Gastroesophageal sphincter (tissue), 3 donors: ENCODE data around the gene TFEB.

Experiments
- EP300 ChIP-seq: sonication (generic); formaldehyde crosslinking; IDR thresholded peaks from one replicate; pipeline ENCODE4 v1.6.1; 2017; ENCODE audit warnings: antibody characterized with exemption, mild to moderate bottlenecking
- POLR2A ChIP-seq, 2 donors: fragments of 450-650 bp; IDR thresholded peaks; one replicate each; pipeline ENCODE4 v1.6.1; 2017; ENCODE audit warnings: antibody characterized with exemption in 2 of 2, mild to moderate bottlenecking in 2 of 2, moderate library complexity in 1 of 2
- POLR2AphosphoS5 ChIP-seq: sonication (generic); formaldehyde crosslinking; IDR thresholded peaks from one replicate; pipeline ENCODE4 v1.6.1; 2017; ENCODE audit warnings: antibody characterized with exemption
- TF ChIP-seq, protein P1 (sequence below), 4 experiments: fragments of 200-600 bp in 2 of 4; fragments of 450-650 bp in 2 of 4; sonication (generic) in 1 of 4; IDR thresholded peaks; one replicate each; pipeline ENCODE4 v1.5.1; 2017 to 2019; ENCODE audit warnings: antibody characterized with exemption in 4 of 4, mild to moderate bottlenecking in 2 of 4, moderate library complexity in 2 of 4

DNA sequence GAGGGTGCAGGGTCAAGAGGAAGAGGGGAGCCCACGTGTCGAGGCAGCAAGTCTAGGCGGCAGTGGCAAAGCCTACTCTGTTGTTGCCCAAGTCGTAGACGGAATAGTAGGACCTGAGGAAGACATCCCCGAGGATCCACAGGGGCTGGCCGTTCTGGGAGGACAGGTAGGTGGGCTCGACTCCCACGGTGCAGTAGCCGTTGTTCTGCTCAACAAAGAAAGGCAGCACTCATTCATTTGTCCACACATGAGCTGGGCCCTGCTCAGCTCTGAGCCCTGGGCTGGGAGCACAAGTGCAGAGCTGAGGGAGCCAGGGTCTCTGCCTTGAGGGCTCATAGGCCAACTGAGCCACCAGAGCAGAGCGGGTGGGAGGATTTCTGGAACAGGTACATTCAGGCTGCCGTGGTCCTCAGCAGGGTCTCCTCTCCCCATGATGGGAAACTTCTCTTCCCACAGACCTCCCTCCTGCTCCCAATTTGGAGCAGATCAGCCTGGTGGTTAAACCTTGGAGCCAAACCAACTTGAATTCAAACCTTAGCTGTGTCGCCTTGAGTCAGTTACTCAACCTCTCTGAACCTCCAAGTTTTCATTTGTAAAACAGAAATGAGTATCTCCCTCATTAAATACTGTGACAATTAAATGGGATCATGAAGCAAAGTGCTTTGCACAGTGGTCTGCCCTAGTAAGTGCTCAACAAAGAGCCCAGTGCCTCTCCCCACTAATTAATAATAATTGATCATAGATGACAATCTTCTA, 1.6 kb upstream of the TFEB start:
- TF ChIP-seq, protein P1, sequence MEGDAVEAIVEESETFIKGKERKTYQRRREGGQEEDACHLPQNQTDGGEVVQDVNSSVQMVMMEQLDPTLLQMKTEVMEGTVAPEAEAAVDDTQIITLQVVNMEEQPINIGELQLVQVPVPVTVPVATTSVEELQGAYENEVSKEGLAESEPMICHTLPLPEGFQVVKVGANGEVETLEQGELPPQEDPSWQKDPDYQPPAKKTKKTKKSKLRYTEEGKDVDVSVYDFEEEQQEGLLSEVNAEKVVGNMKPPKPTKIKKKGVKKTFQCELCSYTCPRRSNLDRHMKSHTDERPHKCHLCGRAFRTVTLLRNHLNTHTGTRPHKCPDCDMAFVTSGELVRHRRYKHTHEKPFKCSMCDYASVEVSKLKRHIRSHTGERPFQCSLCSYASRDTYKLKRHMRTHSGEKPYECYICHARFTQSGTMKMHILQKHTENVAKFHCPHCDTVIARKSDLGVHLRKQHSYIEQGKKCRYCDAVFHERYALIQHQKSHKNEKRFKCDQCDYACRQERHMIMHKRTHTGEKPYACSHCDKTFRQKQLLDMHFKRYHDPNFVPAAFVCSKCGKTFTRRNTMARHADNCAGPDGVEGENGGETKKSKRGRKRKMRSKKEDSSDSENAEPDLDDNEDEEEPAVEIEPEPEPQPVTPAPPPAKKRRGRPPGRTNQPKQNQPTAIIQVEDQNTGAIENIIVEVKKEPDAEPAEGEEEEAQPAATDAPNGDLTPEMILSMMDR (IDR thresholded peaks at IDR 0.05), result no peak
- TF ChIP-seq POLR2A (IDR thresholded peaks at IDR 0.05) (no peak), EP300 (no peak), POLR2AphosphoS5 (no peak)
